Measurements from ENCODE around the gene MAX.

Gene MAX

DNA sequence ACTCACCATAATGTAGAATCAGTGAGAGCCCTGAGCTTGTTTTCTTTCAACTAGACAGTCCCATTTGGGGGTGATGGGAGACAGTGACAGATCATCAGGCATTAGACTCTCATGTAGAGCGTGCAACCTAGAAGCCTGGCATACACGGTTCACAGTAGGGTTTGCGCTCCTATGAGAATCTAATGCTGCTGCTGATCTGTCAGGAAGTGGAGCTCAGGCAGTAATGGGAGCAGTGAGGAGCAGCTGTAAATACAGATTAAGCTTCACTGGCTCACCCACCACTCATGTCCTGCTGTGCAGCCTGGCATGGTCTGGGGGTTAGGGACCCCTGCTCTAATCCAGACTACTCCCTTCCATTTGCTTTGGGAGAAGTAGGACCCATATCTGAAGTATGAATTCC, 60.0 kb downstream of the MAX start:
- no peak for DNase-seq (ENCODE audit: low spot score)
- no peak for TF ChIP-seq CTCF (IDR thresholded peaks at IDR 0.05; ENCODE audit: extremely low read depth, missing control alignments)

DNA sequence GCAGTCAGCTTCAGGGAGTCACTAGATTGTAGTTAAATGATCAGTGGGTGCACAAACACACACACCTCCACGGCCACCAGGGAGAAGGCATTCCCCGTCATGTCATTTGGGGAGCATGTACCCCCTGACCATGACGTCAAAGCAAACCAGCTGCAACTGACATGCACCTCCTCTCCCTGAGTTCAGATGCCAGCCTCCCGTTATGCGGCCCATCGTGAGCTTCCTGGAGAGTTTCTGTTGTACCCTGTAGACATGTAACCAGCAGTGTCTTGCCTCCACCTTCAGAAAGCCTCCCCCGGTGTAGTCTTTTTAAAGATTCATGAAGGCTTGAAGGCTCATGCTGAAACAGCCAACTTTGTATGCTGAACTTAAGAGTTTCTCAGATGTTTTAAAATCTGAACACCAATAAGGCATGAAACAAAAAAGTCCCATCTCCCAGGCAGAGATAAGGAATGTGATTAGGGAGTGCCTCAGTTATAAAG, 60.8 kb downstream of the MAX start:
- TF ChIP-seq CTCF (IDR thresholded peaks at IDR 0.05; ENCODE audit: extremely low read depth, missing control alignments), result no peak
- DNase-seq (ENCODE audit: low spot score), result no peak

DNA sequence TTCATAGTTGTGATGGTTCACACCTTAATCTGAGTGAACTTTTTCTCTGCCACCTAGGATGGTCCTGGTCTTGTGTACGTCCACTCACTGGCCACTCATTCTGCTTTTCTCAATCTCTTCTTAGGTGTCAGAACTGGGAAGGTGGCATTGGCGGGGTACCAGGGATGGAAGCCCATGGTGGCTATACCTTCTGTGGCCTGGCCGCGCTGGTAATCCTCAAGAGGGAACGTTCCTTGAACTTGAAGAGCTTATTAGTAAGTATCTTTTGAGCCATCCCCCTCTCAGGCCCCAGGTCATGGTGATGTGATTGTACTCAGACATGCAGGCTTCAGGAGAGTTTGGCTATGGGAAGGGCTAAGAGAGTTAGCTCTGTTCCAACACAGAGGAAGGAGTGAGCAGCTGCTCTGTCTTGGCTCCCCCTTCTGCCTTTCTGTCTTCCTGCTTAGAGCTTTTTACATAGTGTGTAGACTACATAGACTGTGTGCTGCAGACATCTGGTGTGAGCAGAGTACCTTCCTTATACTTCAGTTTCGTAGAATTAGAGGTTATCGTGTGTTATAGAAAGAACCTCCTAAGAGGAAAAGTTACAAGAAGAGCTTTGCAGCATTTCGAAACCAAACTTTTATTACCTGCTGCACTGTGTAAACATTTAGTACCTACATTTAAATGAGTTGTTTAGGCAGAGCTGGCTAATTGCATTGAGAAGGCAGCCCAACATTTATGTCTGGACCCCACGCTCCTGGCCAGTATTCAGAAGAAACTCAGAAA, 61.5 kb downstream of the MAX start:
- no peak for TF ChIP-seq CTCF (IDR thresholded peaks at IDR 0.05; ENCODE audit: extremely low read depth, missing control alignments)
- DNase-seq (ENCODE audit: low spot score), result no peak

- no peak for TF ChIP-seq CTCF (IDR thresholded peaks at IDR 0.05; ENCODE audit: extremely low read depth, missing control alignments)
- DNase-seq (ENCODE audit: low spot score), result no peak
These were observed 63.4 kb downstream of the MAX start for GRCh38 chr14:65038966-65039365.

GRCh38 chr14:65035049-65035448, 67.3 kb downstream of the MAX start:
- no peak for DNase-seq (ENCODE audit: low spot score)
- no peak for TF ChIP-seq CTCF (IDR thresholded peaks at IDR 0.05; ENCODE audit: extremely low read depth, missing control alignments)

DNA sequence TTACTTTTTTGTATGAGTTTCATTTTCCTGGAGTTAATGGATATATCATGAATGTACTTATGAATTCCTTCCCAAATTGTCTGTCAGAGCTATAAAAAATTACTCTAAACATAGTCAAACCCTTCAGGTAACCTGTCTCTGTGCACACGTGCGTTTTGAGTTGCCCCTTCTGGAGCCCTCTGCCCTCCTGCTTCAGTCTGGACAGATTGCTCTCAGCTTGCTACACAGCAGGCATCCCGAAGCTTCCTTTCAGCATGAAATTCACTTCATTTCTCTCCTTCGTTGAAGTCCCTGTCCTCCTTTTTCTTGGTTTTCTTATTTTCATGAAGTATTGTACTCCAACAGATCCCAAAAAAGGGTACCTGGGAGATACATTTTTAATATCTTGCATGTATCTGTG, 68.3 kb downstream of the MAX start:
- DNase-seq (ENCODE audit: low spot score), result no peak
- no peak for TF ChIP-seq CTCF (IDR thresholded peaks at IDR 0.05; ENCODE audit: extremely low read depth, missing control alignments)

GRCh38 chr14:65033181-65033580, 69.1 kb downstream of the MAX start:
- no peak for TF ChIP-seq CTCF (IDR thresholded peaks at IDR 0.05; ENCODE audit: extremely low read depth, missing control alignments)
- no peak for DNase-seq (ENCODE audit: low spot score)

Measured in GM20000 (cell line).